HepG2 (cell line): Measurements from ENCODE around the gene BPIFB2. TPM values are rescaled to one million over a fixed set of nuclear protein-coding genes. Genes with fewer than 3 reads are reported as not detected.
A peak's percentile ranks its signal among the peaks of the same experiment; 100 is the strongest.

Experiments used
- ATF5 ChIP-seq: sonication (generic); formaldehyde crosslinking; IDR thresholded peaks from 2 replicates; pipeline ENCODE4 v1.4.0; 2020; ENCODE audit warnings: mild to moderate bottlenecking, low read depth, missing genetic modification reagents
- BHLHE40 ChIP-seq: IDR thresholded peaks from 2 replicates; pipeline ENCODE4 v1.6.1; 2011; ENCODE audit warnings: low read length, improper control_type of control experiment
- ETS1 ChIP-seq: sonication (generic); formaldehyde crosslinking; IDR thresholded peaks from 2 replicates; pipeline ENCODE4 v1.4.0; 2020; ENCODE audit warnings: missing genetic modification reagents
- FUBP1 ChIP-seq: sonication (generic); formaldehyde crosslinking; IDR thresholded peaks from 2 replicates; pipeline ENCODE4 v1.5.1; 2020; ENCODE audit warnings: missing genetic modification reagents, mild to moderate bottlenecking, borderline replicate concordance
- GPBP1L1 ChIP-seq: sonication (generic); formaldehyde crosslinking; IDR thresholded peaks from 2 replicates; pipeline ENCODE4 v1.5.0; 2020; ENCODE audit warnings: mild to moderate bottlenecking, missing genetic modification reagents
- HMGA1 ChIP-seq: sonication (generic); formaldehyde crosslinking; conservative IDR thresholded peaks from 2 replicates; pipeline ENCODE4 v1.4.0; 2020; ENCODE audit warnings: missing genetic modification reagents
- HMGXB3 ChIP-seq: sonication (generic); formaldehyde crosslinking; IDR thresholded peaks from 2 replicates; pipeline ENCODE4 v1.4.0; 2020; ENCODE audit warnings: missing genetic modification reagents, borderline replicate concordance
- HNRNPH1 ChIP-seq: fragments of 200-400 bp; formaldehyde crosslinking; optimal IDR thresholded peaks from 2 replicates; pipeline ENCODE3; 2017; ENCODE audit warnings: mild to moderate bottlenecking, low read depth, low read length
- MXD1 ChIP-seq: sonication (generic); formaldehyde crosslinking; IDR thresholded peaks from 2 replicates; pipeline ENCODE4 v1.4.0; 2020; ENCODE audit warnings: mild to moderate bottlenecking, missing genetic modification reagents
- NR3C1 ChIP-seq: sonication (generic); formaldehyde crosslinking; IDR thresholded peaks from 2 replicates; pipeline ENCODE4 v1.4.0; 2020; ENCODE audit warnings: missing genetic modification reagents
- POGZ ChIP-seq: sonication (generic); formaldehyde crosslinking; IDR thresholded peaks from 2 replicates; pipeline ENCODE4 v1.4.0; 2020; ENCODE audit warnings: mild to moderate bottlenecking, missing genetic modification reagents
- PRMT3 ChIP-seq: sonication (generic); formaldehyde crosslinking; IDR thresholded peaks from 2 replicates; pipeline ENCODE4 v1.8.1; 2022; ENCODE audit warnings: low read depth, mild to moderate bottlenecking, moderate library complexity, missing genetic modification reagents, borderline replicate concordance
- RFX5 ChIP-seq: IDR thresholded peaks from 2 replicates; pipeline ENCODE4 v1.6.1; 2011; ENCODE audit warnings: low read depth, low read length, improper control_type of control experiment
- ZNF124 ChIP-seq: sonication (generic); formaldehyde crosslinking; IDR thresholded peaks from 2 replicates; pipeline ENCODE4 v1.4.0; 2020; ENCODE audit warnings: missing genetic modification reagents
- ZNF432 ChIP-seq: sonication (generic); formaldehyde crosslinking; IDR thresholded peaks from 2 replicates; pipeline ENCODE4 v1.5.0; 2020; ENCODE audit warnings: missing genetic modification reagents, mild to moderate bottlenecking, borderline replicate concordance
- ZNF713 ChIP-seq: sonication (generic); formaldehyde crosslinking; IDR thresholded peaks from 2 replicates; pipeline ENCODE4 v1.4.0; 2020; ENCODE audit warnings: mild to moderate bottlenecking, missing genetic modification reagents
- ZNF775 ChIP-seq: sonication (generic); formaldehyde crosslinking; IDR thresholded peaks from 2 replicates; pipeline ENCODE4 v1.4.0; 2020; ENCODE audit warnings: missing genetic modification reagents, mild to moderate bottlenecking, moderate library complexity, borderline replicate concordance
- polyA plus RNA-seq, 8 experiments: library from polyadenylated mRNA; depleted of rRNA in 3 of 8; stranded (reverse) in 7 of 8; unstranded in 1 of 8; fragments of >200 nt; fragmentation: Illumina TruSeq in 4 of 8; extraction: Trizol in 4 of 8; gene quantifications; 2 replicates each; pipeline versions ENCODE4 v1.2.1 to v1.2.3, GENCODE V29; 2011 to 2016; ENCODE audit warnings: low read depth in 4 of 8, missing spikeins in 1 of 8, mixed read lengths in 1 of 8; ENCODE audit not compliant: insufficient read depth in 1 of 8
- total RNA-seq, 5 experiments: library from RNA; depleted of rRNA; stranded (reverse); fragments of >200 nt; fragmentation: Illumina TruSeq; extraction: Trizol; gene quantifications; 2 replicates each; pipeline ENCODE4 v1.2.3, GENCODE V29; 2016; ENCODE audit warnings: low read depth in 1 of 5

BPIFB2 gene
- total and polyA plus RNA-seq, 2 of the 13 experiments (the other 11 are each of a cell fraction or from before 2014, with no cell fraction given): 54.5 to 902 TPM

GRCh38 chr20:33007376-33008335, at the start of gene BPIFB2 (continued):
- TF ChIP-seq ETS1 (CRISPR knock-in tag) (no peak), GPBP1L1 (CRISPR knock-in tag) (no peak), HMGXB3 (CRISPR knock-in tag) (no peak), POGZ (peak; percentile 84), FUBP1 (0 out of 2 replicates have a peak, but pooled peaks have one; percentile 10), ZNF775 (CRISPR knock-in tag) (peak; percentile 51; the same call in 1 of the 2 replicates), NR3C1 (CRISPR knock-in tag) (no peak), ZNF124 (peak; percentile 82; the same call in 1 of the 2 replicates), BHLHE40 (peak; percentile 93), HMGA1 (CRISPR knock-in tag) (no peak), MXD1 (CRISPR knock-in tag) (peak; percentile 73; the same call in 1 of the 2 replicates), ATF5 (CRISPR knock-in tag) (peak; percentile 29; the same call in 1 of the 2 replicates), HNRNPH1 (peak; percentile 99), RFX5 (peak; percentile 85; the same call in 1 of the 2 replicates), ZNF432 (CRISPR knock-in tag) (peak; percentile 91; the same call in 1 of the 2 replicates), PRMT3 (CRISPR knock-in tag) (peak; percentile 60; the same call in 1 of the 2 replicates), ZNF713 (CRISPR knock-in tag) (peak; percentile 85; the same call in 1 of the 2 replicates)
